Lower leg skin (tissue), 4 donors: ENCODE data around the gene GOLGA6L7. TPM values are rescaled to one million over a fixed set of nuclear protein-coding genes. Genes with fewer than 3 reads are reported as not detected.
"Not testable (repeated sequence)": the region's sequence is repeated elsewhere in the genome, so short reads cannot be mapped to it uniquely, and the experiment has no call there.

ENCODE experiments used
- DNase-seq, 2 donors: peaks; one replicate each; pipeline ENCODE4 v3.0.0-alpha.2; 2019; ENCODE audit warnings: low spot score in 2 of 2
- H3K4me3 ChIP-seq: fragments of 200-600 bp; sonication (generic); 2 replicates; pipeline ENCODE4 v1.5.1; 2017; ENCODE audit warnings: mild to moderate bottlenecking, low read depth; ENCODE audit not compliant: poor library complexity, severe bottlenecking
- POLR2A ChIP-seq, 2 donors: fragments of 450-650 bp; IDR thresholded peaks; one replicate each; pipeline ENCODE4 v1.6.1; 2016 to 2017; ENCODE audit warnings: antibody characterized with exemption in 2 of 2, mild to moderate bottlenecking in 1 of 2, moderate library complexity in 1 of 2
- WGBS, 2 donors: methylation state at CpG; one replicate each; pipeline ENCODE4 v1.1.5; 2018; 5-methylcytosine and 5-hydroxymethylcytosine counted together
- intact Hi-C: fragments of 100-400 bp; cut with DNase I; formaldehyde crosslinking; loops from one replicate; pipeline ENCODE4 v1.15.0; 2023; ENCODE audit warnings: low total_unique reads
- total RNA-seq, 4 donors: library from RNA; depleted of rRNA; stranded (reverse); fragments of >200 nt; gene quantifications; one replicate each; pipeline ENCODE4 v1.1.0, GENCODE V29; 2016
- TF ChIP-seq, protein P1 (sequence below), 3 donors: fragments of 450-650 bp; IDR thresholded peaks; one replicate each; pipeline ENCODE4 v1.5.1; 2016; ENCODE audit warnings: antibody characterized with exemption in 3 of 3, mild to moderate bottlenecking in 3 of 3, moderate library complexity in 2 of 3

The GOLGA6L7 gene, protein sequence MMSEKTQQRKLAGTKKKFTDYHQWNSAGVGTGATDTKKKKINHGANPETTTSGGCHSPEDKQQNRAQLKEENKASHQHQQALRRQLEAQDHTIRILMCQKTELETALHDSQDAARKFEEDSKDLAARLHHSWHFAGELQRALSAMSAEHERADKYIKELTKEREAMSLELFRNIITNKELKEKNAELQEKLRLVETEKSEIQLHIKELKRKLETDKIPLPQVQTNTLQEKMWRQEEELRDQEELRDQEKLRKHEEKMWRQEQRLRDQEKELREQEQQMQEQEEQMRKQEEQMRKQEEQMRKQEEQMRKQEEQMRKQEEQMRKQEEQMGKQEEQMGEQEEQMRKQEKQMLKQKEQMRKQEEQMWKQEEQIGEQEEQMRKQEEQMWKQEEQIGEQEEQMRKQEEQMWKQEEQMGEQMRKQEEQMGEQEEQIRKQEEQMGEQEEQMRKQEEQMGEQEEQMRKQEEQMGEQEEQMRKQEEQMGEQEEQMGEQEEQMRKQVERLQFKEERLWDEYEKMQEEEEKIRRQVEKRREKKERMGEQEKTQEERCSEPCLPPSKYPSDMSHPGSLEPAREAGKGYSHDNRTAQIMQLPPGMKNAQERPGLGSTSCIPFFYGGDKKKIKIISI
- not detected for total RNA-seq

DNA sequence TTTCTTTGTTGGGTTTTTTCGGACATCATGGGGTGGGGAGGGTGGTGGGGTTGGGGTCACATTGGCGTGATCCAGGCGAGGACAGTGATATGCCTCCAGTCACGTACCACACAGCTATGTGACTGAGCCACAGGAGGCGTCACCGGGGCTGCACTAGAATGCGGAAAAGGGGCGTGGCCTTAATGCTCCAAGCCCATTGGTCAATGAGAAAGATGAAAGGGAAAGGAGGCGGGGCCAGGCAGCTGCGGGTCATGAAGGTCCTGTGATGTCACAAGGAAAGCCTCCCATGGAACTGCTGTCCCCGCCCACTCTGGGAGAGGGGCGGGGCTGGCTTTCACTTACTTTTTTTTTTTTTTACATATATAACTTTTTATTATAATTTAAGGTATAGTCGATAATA, at the start of gene GOLGA6L7:
GOLGA6L7 (minus strand) TSS at position 124 of the 400 bp plus-strand sequence; CDS start at position 29, 95 bp downstream.
- H3K4me3 ChIP-seq, intact Hi-C loops: not testable (repeated sequence)

DNA sequence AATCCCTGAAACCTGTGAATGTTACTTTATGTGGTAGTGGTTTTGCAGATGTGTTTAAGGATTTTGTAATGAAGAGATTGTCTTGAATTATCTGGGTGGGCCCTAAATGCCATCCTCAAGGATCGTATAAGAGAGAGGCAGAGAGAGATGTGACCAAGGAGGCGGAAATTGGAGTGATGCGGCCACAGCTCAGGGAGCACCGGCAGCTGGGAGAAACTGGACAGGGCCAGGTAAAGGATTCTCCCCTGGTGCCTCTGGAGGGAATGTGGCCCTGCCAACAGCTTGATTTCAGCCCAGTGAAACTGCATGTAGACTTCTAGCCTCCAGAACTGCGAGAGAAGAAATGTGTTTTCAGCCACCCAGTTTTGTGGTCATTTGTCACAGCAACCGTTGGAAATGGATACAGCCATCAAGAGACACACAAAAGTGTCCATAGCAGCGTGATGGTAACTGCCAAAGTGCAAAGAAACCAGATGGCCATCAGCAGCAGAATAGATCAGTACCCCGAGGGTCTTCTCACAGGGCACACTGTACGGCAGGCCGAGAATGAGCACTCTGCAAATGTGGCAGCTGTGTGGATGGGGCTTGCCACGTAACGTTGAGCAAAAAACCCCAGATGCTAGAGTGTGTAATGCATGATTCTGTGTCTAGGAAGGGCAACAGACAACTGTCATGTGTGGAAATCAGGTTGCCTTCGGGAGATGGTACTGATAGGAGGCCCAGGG, 49.6 kb upstream of the GOLGA6L7 start:
- WGBS, 2 donors = 88 to 91% methylated on average over 13 of the region's 13 CpGs
- H3K4me3 ChIP-seq = no peak overlapping the region
- TF ChIP-seq, protein P1, sequence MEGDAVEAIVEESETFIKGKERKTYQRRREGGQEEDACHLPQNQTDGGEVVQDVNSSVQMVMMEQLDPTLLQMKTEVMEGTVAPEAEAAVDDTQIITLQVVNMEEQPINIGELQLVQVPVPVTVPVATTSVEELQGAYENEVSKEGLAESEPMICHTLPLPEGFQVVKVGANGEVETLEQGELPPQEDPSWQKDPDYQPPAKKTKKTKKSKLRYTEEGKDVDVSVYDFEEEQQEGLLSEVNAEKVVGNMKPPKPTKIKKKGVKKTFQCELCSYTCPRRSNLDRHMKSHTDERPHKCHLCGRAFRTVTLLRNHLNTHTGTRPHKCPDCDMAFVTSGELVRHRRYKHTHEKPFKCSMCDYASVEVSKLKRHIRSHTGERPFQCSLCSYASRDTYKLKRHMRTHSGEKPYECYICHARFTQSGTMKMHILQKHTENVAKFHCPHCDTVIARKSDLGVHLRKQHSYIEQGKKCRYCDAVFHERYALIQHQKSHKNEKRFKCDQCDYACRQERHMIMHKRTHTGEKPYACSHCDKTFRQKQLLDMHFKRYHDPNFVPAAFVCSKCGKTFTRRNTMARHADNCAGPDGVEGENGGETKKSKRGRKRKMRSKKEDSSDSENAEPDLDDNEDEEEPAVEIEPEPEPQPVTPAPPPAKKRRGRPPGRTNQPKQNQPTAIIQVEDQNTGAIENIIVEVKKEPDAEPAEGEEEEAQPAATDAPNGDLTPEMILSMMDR (IDR thresholded peaks at IDR 0.05) = no peak
- no peak for DNase-seq
- intact Hi-C loops = no loop called here

More for the DNA sequence above, at the start of gene GOLGA6L7:
- peak in 1 of 2 donors; percentile 65 for DNase-seq
- 94% methylated on average over 13 of the region's 13 CpGs for WGBS, 2 donors

DNA sequence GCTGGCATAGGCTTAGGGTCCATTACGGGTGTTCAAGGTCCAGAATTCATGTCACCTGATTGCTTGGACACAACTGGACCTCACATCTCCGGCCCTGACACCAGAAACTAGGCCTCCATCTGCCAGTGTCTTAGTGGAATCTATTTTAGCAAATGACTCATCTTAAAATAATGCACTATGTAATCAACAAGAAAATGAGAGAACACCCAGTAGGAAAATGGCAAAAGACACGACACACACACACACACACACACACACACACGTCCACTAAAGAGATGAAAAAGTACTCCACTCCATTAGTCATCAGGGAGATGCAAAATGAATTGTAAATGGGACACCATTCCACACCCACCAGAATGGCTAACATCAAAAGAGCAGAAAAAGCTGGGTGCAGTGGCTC, 48.5 kb upstream of the GOLGA6L7 start:
- whole genome bisulfite sequencing, 2 donors = 67 to 70% methylated on average over 4 of the region's 4 CpGs
- intact Hi-C loops = no loop called here
- no peak for DNase-seq
- no peak overlapping the region for H3K4me3 ChIP-seq
- TF ChIP-seq, protein P1 (IDR thresholded peaks at IDR 0.05) = no peak
- TF ChIP-seq POLR2A (IDR thresholded peaks at IDR 0.05) = no peak

DNA sequence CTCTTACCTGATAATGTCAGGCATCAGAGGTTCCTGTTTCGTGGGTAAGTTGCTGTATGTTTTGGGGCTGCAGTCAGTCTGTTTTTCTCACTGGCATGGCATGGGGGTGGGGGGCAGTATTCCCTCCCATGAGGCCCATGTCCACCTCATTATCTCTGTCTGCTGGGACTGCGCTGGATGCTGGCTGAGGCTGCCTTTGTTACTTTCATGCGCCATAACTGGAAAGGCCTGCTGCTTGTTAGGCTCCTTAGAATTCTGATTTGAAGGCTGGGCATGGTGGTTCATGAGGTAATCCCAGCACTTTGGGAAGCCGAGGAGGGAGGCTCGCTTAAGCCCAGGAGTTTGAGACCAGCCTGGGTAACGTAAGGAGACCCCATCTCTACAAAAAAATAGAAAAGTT, 47.1 kb upstream of the GOLGA6L7 start:
- DNase-seq = no peak
- intact Hi-C loops = no loop called here
- 90 to 97% methylated on average over 6 of the region's 6 CpGs for WGBS, 2 donors
- TF ChIP-seq POLR2A (IDR thresholded peaks at IDR 0.05) = no peak
- TF ChIP-seq, protein P1 (IDR thresholded peaks at IDR 0.05) = no peak
- H3K4me3 ChIP-seq = no peak overlapping the region

DNA sequence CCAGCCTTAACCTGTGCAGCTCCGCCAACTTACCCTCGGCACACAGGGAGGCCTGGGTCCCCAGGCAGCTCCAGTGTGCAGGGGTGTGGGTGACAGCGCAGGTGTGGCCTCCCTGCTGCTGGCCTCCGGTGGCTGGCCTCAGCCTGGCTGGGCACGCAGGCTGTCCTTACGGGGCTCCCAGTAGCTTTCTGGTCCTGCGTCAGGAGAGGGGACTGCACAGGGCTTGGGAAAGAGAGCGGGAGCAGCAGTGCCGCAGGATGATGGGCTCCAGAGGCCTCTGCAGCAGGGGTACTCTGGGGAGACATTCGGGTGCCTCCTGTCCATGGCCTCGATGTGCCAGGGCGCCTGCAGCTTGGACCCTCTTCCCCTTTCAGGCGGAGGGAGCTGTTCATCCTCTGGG, 46.7 kb upstream of the GOLGA6L7 start:
- TF ChIP-seq POLR2A (IDR thresholded peaks at IDR 0.05) = no peak
- TF ChIP-seq, protein P1 (IDR thresholded peaks at IDR 0.05) = no peak
- no peak overlapping the region for H3K4me3 ChIP-seq
- DNase-seq = no peak
- WGBS, 2 donors = 90 to 94% methylated on average over 13 of the region's 13 CpGs
- intact Hi-C loops = no loop called here

DNA sequence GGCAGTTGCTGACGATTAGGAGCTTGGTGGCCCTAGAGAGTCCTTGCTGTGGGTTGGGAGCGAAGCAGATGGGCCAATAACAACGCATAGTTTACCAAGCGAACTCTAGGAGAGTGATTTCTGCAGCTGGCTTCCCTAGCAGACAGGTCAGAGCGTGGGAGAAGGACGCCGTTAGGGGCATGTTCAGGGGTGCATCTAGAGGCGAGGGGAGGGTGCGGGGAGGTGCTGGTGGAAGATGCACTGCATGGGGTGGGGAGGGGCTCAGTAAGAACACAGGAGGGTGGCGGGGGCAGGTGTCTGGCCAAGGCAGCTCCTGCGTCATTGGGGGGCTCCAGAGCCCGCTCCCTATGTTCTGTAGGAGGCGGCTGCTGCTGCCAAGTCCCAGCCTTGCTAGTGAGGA, 46.2 kb upstream of the GOLGA6L7 start:
- DNase-seq = no peak
- 87 to 93% methylated on average over 13 of the region's 13 CpGs for WGBS, 2 donors
- intact Hi-C loops = no loop called here
- TF ChIP-seq, protein P1 (IDR thresholded peaks at IDR 0.05) = no peak
- no peak for TF ChIP-seq POLR2A (IDR thresholded peaks at IDR 0.05)
- no peak overlapping the region for H3K4me3 ChIP-seq
